AG04449 (cell line): ENCODE measurements around the gene CRYBG2.

Source experiments
- CTCF ChIA-PET: fragments of 350-600 bp; formaldehyde crosslinking; extraction: SDS; loops from one replicate; lab custom pipeline; 2021; ENCODE audit warnings: antibody characterized with exemption; lab: Yijun Ruan, JAX
- POLR2A ChIA-PET: fragments of 400-600, 350-600 bp; formaldehyde crosslinking; extraction: SDS; loops from one replicate; lab custom pipeline; 2020; ENCODE audit warnings: antibody characterized with exemption, inconsistent platforms; lab: Yijun Ruan, JAX
- DNase-seq: peaks from one replicate; pipeline ENCODE4 v3.0.0-alpha.2; 2010; ENCODE audit warnings: low read depth, low spot score
- H3K4me3 ChIP-seq: 2 replicates; pipeline ENCODE4 v1.5.1; 2011; ENCODE audit warnings: low read depth, mild to moderate bottlenecking, control low read depth, low read length
- CTCF ChIP-seq: IDR thresholded peaks from one replicate; pipeline ENCODE4 v1.5.1; 2011; ENCODE audit warnings: mild to moderate bottlenecking, moderate library complexity, low read length, control low read depth, inconsistent platforms; ENCODE audit not compliant: insufficient read depth; ENCODE audit errors: missing control alignments

Gene CRYBG2

DNA sequence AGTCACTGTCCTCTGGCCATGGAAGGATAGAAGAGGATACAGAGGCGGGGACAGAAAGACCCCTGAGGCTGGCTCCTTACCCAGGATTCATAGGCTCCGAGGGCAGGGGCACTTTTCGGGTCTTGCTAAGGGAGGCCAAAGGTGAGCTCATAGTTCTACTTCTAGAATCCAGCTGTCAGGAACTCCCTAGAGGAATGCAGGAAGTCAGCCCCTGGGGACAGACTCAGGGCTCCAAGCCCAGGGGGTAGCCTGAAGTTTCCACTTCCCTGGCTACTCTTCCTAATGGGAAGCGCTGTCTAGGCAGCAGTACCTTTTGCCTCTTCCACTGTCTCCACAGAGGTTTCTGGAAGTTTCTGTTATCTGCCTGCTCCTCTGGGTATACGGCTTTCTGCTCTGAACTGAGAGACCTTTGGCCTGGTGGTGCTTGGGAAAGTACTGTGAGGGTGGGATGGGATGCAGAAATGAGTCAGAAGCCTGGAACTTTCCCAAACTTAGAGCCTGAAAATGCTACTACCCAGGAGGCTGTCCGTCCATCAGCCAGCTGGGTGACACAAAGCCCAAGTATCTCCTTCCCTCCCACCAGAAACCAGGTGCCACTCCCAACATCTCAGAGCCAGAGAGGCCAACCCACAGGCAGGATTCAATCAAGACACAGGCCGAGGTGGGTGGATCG lies 51.1 kb downstream of the CRYBG2 start:
- CTCF ChIA-PET = interaction anchor here (1.5 to 14.7 kb wide), 2 partner anchors 18 kb away, joined by 6 to 139 read pairs; partner anchors contain the start of gene CD52
- DNase-seq = no peak
- POLR2A ChIA-PET = interaction anchor here (0.6 to 0.7 kb wide), 2 partner anchors 10 to 19 kb away, joined by 3 to 4 read pairs; no protein-coding TSS in a partner anchor
- H3K4me3 ChIP-seq = no peak overlapping the region
- no peak for TF ChIP-seq CTCF

GRCh38 chr1:26300578-26301275 lies 53.2 kb downstream of the CRYBG2 start:
- no peak for DNase-seq
- no peak for TF ChIP-seq CTCF
- POLR2A ChIA-PET = no interaction called here
- H3K4me3 ChIP-seq = no peak overlapping the region
- CTCF ChIA-PET = interaction anchor here (1.1 to 14.7 kb wide), 3 partner anchors 11 to 20 kb away, joined by 3 to 139 read pairs (median 36); partner anchors contain the start of gene CD52

DNA sequence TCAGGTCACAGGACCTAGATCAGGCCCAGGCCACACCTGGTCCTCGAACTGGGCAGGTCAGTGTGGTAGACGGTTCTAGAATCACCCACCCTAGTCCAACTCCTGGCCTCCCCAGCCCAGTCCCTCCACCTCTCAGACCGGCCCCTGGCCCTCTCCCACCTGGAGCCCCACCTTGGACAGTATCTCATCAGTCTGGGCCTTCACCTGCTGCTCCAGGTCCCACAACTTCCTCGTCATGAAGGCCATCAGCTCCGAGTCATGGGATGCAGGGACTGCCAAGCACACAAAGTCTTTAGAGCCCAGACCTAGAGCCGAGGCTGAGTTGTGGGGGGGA lies 56.2 kb downstream of the CRYBG2 start:
- POLR2A ChIA-PET = no interaction called here
- CTCF ChIA-PET = interaction anchor here (1.2 to 6.6 kb wide), 6 partner anchors 9 to 67 kb away, joined by 4 to 36 read pairs (median 4); partner anchors contain the start of gene SH3BGRL3
- no peak overlapping the region for H3K4me3 ChIP-seq
- DNase-seq = no peak
- TF ChIP-seq CTCF = no peak

GRCh38 chr1:26297057-26297790 lies 56.7 kb downstream of the CRYBG2 start:
- H3K4me3 ChIP-seq = no peak overlapping the region
- ChIA-PET POLR2A (no interaction called here), CTCF (interaction anchor here (1.2 to 6.6 kb wide), 6 partner anchors 8 to 67 kb away, joined by 4 to 36 read pairs (median 4); partner anchors contain the start of gene SH3BGRL3)
- DNase-seq = no peak
- no peak for TF ChIP-seq CTCF

GRCh38 chr1:26296340-26297056 lies 57.4 kb downstream of the CRYBG2 start:
- no peak for TF ChIP-seq CTCF
- POLR2A ChIA-PET = no interaction called here
- no peak overlapping the region for H3K4me3 ChIP-seq
- CTCF ChIA-PET = interaction anchor here (1.2 to 6.6 kb wide), 5 partner anchors 11 to 68 kb away, joined by 4 to 36 read pairs (median 6); partner anchors contain the start of gene SH3BGRL3
- no peak for DNase-seq
